ENCODE data around the gene MRPL46. TPM values are rescaled to one million over a fixed set of nuclear protein-coding genes. Genes with fewer than 3 reads are reported as not detected.

Gene MRPL46
- total and polyA plus RNA-seq, 2 experiments from 2014 or later, result 20.9 to 39.1 TPM

- Histone ChIP-seq H3K4me3 (no peak overlapping the region), H3K9me2 (ENCODE audit: insufficient read depth) (0 out of 2 replicates have a peak, but pooled peaks cover 3% of the 10 kb centered on the region), H3F3A (replicated peaks; ENCODE audit: low read depth) (no peaks in the 10 kb centered on the region), H2AFZ (no peak overlapping the region), H3K36me3 (ENCODE audit: insufficient read depth) (no peaks in the 10 kb centered on the region), H3K4me1 (ENCODE audit: insufficient read depth) (peaks cover 8% of the 10 kb centered on the region), H3K27ac (ENCODE audit: low read depth) (no peak overlapping the region), H3K79me2 (replicated peaks; ENCODE audit: insufficient read depth) (no peaks in the 10 kb centered on the region), H3K4me2 (no peak overlapping the region), H4K20me1 (replicated peaks; ENCODE audit: insufficient read depth) (no peaks in the 10 kb centered on the region), H3K27me3 (ENCODE audit: insufficient read depth) (peaks cover 10% of the 10 kb centered on the region; the same call in 1 of the 2 replicates)
- Mint-ChIP-seq H3K27me3 (ENCODE audit: insufficient read depth, low read depth, poor library complexity) (peaks cover 5% of the 10 kb centered on the region), H3K9me3 (no peaks in the 10 kb centered on the region), H3K4me3 (no peak overlapping the region), H3K4me1 (peaks cover 9% of the 10 kb centered on the region), H3K27ac (no peak overlapping the region), H3K36me3 (ENCODE audit: low read depth) (peaks cover 16% of the 10 kb centered on the region; the same call in 1 of the 3 replicates)
- TF ChIP-seq POLR2AphosphoS5 (IDR thresholded peaks at IDR 0.05; ENCODE audit: low read depth) (no peak), NANOG (IDR thresholded peaks at IDR 0.05; ENCODE audit: borderline replicate concordance) (no peak), STAT1 (IDR thresholded peaks at IDR 0.05; ENCODE audit: unreplicated experiment) (no peak), ZNF114 (CRISPR knock-in tag; IDR thresholded peaks at IDR 0.05) (no peak), JUNB (IDR thresholded peaks at IDR 0.05; ENCODE audit: unreplicated experiment) (no peak), CREB1 (CRISPR knock-in tag; IDR thresholded peaks at IDR 0.05; ENCODE audit: low read depth) (no peak), ZNF331 (CRISPR knock-in tag; IDR thresholded peaks at IDR 0.05; ENCODE audit: low read depth) (no peak), EZH2phosphoT487 (IDR thresholded peaks at IDR 0.05; ENCODE audit: unreplicated experiment) (no peak), REST (IDR thresholded peaks at IDR 0.05; ENCODE audit: unreplicated experiment) (no peak), ETS1 (IDR thresholded peaks at IDR 0.05) (no peak), EZH2 (IDR thresholded peaks at IDR 0.05; ENCODE audit: low read depth, unreplicated experiment) (no peak)
- TF ChIP-seq, protein P1, sequence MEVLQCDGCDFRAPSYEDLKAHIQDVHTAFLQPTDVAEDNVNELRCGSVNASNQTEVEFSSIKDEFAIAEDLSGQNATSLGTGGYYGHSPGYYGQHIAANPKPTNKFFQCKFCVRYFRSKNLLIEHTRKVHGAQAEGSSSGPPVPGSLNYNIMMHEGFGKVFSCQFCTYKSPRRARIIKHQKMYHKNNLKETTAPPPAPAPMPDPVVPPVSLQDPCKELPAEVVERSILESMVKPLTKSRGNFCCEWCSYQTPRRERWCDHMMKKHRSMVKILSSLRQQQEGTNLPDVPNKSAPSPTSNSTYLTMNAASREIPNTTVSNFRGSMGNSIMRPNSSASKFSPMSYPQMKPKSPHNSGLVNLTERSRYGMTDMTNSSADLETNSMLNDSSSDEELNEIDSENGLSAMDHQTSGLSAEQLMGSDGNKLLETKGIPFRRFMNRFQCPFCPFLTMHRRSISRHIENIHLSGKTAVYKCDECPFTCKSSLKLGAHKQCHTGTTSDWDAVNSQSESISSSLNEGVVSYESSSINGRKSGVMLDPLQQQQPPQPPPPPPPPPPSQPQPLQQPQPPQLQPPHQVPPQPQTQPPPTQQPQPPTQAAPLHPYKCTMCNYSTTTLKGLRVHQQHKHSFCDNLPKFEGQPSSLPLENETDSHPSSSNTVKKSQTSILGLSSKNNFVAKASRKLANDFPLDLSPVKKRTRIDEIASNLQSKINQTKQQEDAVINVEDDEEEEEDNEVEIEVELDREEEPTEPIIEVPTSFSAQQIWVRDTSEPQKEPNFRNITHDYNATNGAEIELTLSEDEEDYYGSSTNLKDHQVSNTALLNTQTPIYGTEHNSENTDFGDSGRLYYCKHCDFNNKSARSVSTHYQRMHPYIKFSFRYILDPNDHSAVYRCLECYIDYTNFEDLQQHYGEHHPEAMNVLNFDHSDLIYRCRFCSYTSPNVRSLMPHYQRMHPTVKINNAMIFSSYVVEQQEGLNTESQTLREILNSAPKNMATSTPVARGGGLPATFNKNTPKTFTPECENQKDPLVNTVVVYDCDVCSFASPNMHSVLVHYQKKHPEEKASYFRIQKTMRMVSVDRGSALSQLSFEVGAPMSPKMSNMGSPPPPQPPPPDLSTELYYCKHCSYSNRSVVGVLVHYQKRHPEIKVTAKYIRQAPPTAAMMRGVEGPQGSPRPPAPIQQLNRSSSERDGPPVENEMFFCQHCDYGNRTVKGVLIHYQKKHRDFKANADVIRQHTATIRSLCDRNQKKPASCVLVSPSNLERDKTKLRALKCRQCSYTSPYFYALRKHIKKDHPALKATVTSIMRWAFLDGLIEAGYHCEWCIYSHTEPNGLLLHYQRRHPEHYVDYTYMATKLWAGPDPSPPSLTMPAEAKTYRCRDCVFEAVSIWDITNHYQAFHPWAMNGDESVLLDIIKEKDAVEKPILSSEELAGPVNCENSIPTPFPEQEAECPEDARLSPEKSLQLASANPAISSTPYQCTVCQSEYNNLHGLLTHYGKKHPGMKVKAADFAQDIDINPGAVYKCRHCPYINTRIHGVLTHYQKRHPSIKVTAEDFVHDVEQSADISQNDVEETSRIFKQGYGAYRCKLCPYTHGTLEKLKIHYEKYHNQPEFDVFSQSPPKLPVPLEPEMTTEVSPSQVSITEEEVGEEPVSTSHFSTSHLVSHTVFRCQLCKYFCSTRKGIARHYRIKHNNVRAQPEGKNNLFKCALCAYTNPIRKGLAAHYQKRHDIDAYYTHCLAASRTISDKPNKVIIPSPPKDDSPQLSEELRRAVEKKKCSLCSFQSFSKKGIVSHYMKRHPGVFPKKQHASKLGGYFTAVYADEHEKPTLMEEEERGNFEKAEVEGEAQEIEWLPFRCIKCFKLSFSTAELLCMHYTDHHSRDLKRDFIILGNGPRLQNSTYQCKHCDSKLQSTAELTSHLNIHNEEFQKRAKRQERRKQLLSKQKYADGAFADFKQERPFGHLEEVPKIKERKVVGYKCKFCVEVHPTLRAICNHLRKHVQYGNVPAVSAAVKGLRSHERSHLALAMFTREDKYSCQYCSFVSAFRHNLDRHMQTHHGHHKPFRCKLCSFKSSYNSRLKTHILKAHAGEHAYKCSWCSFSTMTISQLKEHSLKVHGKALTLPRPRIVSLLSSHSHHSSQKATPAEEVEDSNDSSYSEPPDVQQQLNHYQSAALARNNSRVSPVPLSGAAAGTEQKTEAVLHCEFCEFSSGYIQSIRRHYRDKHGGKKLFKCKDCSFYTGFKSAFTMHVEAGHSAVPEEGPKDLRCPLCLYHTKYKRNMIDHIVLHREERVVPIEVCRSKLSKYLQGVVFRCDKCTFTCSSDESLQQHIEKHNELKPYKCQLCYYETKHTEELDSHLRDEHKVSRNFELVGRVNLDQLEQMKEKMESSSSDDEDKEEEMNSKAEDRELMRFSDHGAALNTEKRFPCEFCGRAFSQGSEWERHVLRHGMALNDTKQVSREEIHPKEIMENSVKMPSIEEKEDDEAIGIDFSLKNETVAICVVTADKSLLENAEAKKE (CRISPR knock-in tag; IDR thresholded peaks at IDR 0.05), result no peak
- TF ChIP-seq, protein P2, sequence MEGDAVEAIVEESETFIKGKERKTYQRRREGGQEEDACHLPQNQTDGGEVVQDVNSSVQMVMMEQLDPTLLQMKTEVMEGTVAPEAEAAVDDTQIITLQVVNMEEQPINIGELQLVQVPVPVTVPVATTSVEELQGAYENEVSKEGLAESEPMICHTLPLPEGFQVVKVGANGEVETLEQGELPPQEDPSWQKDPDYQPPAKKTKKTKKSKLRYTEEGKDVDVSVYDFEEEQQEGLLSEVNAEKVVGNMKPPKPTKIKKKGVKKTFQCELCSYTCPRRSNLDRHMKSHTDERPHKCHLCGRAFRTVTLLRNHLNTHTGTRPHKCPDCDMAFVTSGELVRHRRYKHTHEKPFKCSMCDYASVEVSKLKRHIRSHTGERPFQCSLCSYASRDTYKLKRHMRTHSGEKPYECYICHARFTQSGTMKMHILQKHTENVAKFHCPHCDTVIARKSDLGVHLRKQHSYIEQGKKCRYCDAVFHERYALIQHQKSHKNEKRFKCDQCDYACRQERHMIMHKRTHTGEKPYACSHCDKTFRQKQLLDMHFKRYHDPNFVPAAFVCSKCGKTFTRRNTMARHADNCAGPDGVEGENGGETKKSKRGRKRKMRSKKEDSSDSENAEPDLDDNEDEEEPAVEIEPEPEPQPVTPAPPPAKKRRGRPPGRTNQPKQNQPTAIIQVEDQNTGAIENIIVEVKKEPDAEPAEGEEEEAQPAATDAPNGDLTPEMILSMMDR (conservative IDR thresholded peaks at IDR 0.05; ENCODE audit: low read depth in 2 of 2), result no peak
- no peak for DNase-seq (ENCODE audit: low spot score)
- ATAC-seq, result no peak
Measured at GRCh38 chr15:88509321-88509720, 42.1 kb upstream of the MRPL46 start.
